Skeletal muscle cell (primary cell): ENCODE results near the gene PHF2.

ENCODE experiments used
- DNase-seq: peaks from one replicate; pipeline ENCODE4 v3.0.0-alpha.2; 2010; ENCODE audit warnings: low read depth
- H3K4me3 ChIP-seq: 2 replicates; pipeline ENCODE4 v1.5.1; 2011; ENCODE audit warnings: low read depth, mild to moderate bottlenecking, control low read depth, low read length, moderate library complexity

The PHF2 gene

DNA sequence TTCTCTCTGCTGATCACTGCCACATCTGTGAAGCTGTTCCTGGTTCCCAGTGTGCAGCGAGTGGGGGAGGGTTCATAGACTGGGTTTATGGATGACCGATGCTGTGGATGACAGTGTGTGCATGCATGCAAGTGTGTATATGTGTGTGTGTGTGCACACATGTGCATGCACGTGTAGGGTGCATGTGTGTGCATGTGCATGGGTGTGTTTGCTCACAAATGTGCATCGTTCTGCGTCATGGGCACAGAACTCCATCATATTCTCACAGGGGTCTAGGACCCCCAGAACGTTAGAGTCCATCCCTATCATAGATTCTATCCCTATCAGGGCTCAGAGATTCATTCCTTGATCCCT lies 134.0 kb downstream of the PHF2 start:
- H3K4me3 ChIP-seq = no peak overlapping the region
- no peak for DNase-seq

DNA sequence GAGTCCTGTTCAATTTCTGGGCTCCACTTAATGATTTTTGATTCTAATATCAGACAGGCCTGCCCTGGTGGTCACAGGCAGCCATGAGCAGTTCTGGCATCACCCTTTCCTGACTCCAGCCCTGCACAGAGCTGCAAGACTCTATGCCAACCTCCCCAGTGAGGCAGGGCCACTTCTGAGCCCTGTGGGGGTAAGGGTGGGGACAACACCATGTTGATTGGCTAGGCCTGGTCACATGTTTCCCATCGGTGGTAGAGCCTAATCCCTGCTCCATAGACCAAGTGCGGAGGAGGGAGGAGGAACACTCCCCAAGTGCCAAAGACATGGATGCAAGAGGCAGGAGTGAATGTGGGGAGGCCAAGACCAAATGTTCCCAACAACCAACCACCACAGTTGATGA lies 134.6 kb downstream of the PHF2 start:
- H3K4me3 ChIP-seq = no peak overlapping the region
- no peak for DNase-seq

GRCh38 chr9:93712896-93713295 lies 136.5 kb downstream of the PHF2 start:
- no peak for DNase-seq
- H3K4me3 ChIP-seq = no peak overlapping the region

DNA sequence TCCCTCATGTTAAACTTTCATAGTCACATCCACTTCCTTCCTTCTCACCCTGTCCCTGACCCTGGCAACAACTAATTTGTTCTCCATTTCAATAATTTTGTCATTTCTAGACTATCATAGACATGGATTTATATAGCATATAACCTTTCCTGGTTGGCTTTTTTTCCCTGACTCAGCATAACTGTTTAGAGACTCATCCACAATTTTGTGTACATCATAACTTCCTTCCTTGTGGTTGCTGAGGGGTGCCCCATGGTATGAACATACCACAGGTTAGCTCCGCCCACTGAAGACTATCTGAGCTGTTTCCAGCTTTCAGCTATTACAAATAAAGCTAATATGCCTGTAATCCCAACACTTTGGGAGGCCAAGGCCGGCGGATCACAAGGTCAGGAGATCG lies 137.3 kb downstream of the PHF2 start:
- H3K4me3 ChIP-seq = no peak overlapping the region
- DNase-seq = no peak

- no peak overlapping the region for H3K4me3 ChIP-seq
- no peak for DNase-seq
Observed at GRCh38 chr9:93721417-93721965, 145.1 kb downstream of the PHF2 start.

DNA sequence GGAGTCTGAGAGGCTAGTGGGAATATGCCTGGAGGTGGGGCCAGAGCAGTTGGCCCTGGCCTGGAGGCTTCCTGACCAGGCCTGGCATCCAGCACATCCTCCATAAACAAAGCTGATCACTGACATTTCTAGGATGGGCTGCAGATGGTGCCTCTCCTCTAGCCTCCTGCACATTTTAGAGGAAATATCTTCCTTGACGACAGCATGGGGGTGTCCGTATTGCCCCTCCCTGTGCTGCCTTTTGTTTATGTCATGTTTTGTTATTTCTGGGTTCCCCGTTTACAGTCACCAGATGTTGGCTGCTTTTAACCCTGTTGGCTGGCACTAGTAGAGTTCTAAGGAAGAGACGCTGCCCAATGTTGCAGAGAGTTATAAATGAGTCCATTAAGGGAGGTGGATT lies 148.5 kb downstream of the PHF2 start:
- H3K4me3 ChIP-seq = no peak overlapping the region
- no peak for DNase-seq

- no peak for DNase-seq
- H3K4me3 ChIP-seq = no peak overlapping the region
Observed at GRCh38 chr9:93725382-93725781, 149.0 kb downstream of the PHF2 start.

DNA sequence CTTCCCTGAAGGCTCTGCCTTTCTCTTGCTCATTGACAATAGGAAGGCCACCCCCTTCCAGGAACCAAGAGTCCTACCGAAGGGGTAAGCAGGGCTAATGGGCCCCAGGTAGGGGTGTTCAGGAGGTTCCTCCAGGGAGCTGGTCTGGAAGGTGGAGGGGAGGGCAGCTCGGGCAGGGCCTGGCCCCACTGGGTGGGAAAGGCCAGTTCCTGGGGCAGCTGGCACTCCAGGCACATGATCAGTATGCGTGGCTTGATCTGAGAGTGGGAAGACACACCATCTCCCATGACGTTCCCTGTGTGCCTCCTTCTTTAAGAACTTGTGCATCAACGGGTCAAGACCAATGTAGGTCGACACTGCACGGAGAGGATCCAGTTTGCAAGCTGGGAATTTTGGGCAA lies 149.8 kb downstream of the PHF2 start:
- H3K4me3 ChIP-seq = no peak overlapping the region
- DNase-seq = no peak
